Measurements from ENCODE around the gene SEC16B.

- TF ChIP-seq CTCF (IDR thresholded peaks at IDR 0.05) (no peak), POLR2A (IDR thresholded peaks at IDR 0.05) (no peak), POLR2AphosphoS5 (IDR thresholded peaks at IDR 0.05; ENCODE audit: insufficient read depth in 1 of 2, low read depth in 1 of 2) (no peak)
These were observed 54.2 kb downstream of the SEC16B start for GRCh38 chr1:177915641-177916040.
